Panc1 (cell line): ENCODE measurements around the gene GATA5. TPM values are rescaled to one million over a fixed set of nuclear protein-coding genes. Genes with fewer than 3 reads are reported as not detected.

Source experiments
- ATAC-seq: fragments of 200-7000 bp; cut with Tn5 transposase; 2 replicates; pipeline ENCODE4 v1.9.1; 2020; ENCODE audit warnings: mild to moderate bottlenecking, moderate library complexity
- BruUV-seq: library from RNA; stranded (reverse); fragments of 400-500 nt; replicated peaks from 2 replicates; lab custom pipeline; 2021; lab: Mats Ljungman, UMichigan
- CTCF ChIA-PET: fragments of 300-600 bp; sonication (Branson Sonifier 250); formaldehyde crosslinking; loops from one replicate; lab custom pipeline; 2022; ENCODE audit warnings: antibody characterized with exemption; lab: Charles Lee
- POLR2A ChIA-PET: fragments of 300-600 bp; sonication (Branson Sonifier 250); formaldehyde crosslinking; loops from one replicate; lab custom pipeline; 2022; ENCODE audit warnings: antibody characterized with exemption; lab: Charles Lee
- DNase-seq: peaks from one replicate; pipeline ENCODE4 v3.0.0-alpha.2; 2010; ENCODE audit warnings: low read depth, low spot score
- H3K27ac ChIP-seq: 2 replicates; pipeline ENCODE4 v1.5.1; 2011; ENCODE audit warnings: mild to moderate bottlenecking, low read length, inconsistent platforms
- H3K27me3 ChIP-seq: fragments of 200-500 bp; sonication (Bioruptor generic); 2 replicates; pipeline ENCODE4 v1.6.0; 2014; ENCODE audit warnings: low read length, inconsistent platforms; ENCODE audit not compliant: control insufficient read depth, insufficient read depth
- H3K36me3 ChIP-seq: fragments of 200-500 bp; sonication (Bioruptor generic); 2 replicates; pipeline ENCODE4 v1.5.1; 2014; ENCODE audit warnings: inconsistent platforms, mild to moderate bottlenecking, low read length, moderate library complexity; ENCODE audit not compliant: control insufficient read depth, insufficient read depth
- H3K4me1 ChIP-seq: 2 replicates; pipeline ENCODE4 v1.5.1; 2011; ENCODE audit warnings: inconsistent platforms, mild to moderate bottlenecking, low read length, moderate library complexity; ENCODE audit not compliant: control insufficient read depth, insufficient read depth
- H3K4me3 ChIP-seq, 2 experiments: 2 replicates each; pipeline ENCODE4 v1.5.1; 2011 to 2012; ENCODE audit warnings: low read depth in 2 of 2, low read length in 2 of 2, mild to moderate bottlenecking in 2 of 2, inconsistent platforms in 1 of 2, moderate library complexity in 1 of 2
- H3K9me3 ChIP-seq: fragments of 200-500 bp; sonication (Bioruptor generic); 2 replicates; pipeline ENCODE4 v1.5.1; 2014; ENCODE audit warnings: low read depth, mild to moderate bottlenecking, inconsistent platforms, low read length, moderate library complexity; ENCODE audit not compliant: control insufficient read depth, insufficient read depth
- CTCF ChIP-seq: fragments of 450-650 bp; IDR thresholded peaks from 2 replicates; pipeline ENCODE4 v1.5.1; 2017; ENCODE audit warnings: mild to moderate bottlenecking
- POLR2AphosphoS5 ChIP-seq: IDR thresholded peaks from 2 replicates; pipeline ENCODE4 v1.6.1; 2012; ENCODE audit warnings: mild to moderate bottlenecking, low read depth, low read length, moderate library complexity
- REST ChIP-seq, 2 experiments: IDR thresholded peaks; 2 replicates each; pipeline ENCODE4 v1.6.1; 2011 to 2012; ENCODE audit warnings: low read depth in 2 of 2, control low read depth in 1 of 2, low read length in 1 of 2, mild to moderate bottlenecking in 1 of 2, moderate library complexity in 1 of 2; ENCODE audit not compliant: insufficient read depth in 1 of 2
- SIN3A ChIP-seq: IDR thresholded peaks from 2 replicates; pipeline ENCODE4 v1.6.1; 2012; ENCODE audit warnings: low read depth, mild to moderate bottlenecking, low read length, moderate library complexity, borderline replicate concordance; ENCODE audit not compliant: insufficient read depth
- TCF7L2 ChIP-seq: IDR thresholded peaks from 2 replicates; pipeline ENCODE4 v1.6.1; 2011; ENCODE audit warnings: mild to moderate bottlenecking, low read depth, low read length, inconsistent platforms
- in situ Hi-C: cut with HindIII; loops from 2 replicates; pipeline ENCODE4 v1.10.0; 2016; ENCODE audit warnings: low sequenced_read_pairs, low pct_unique_long_range_greater_than_20kb
- intact Hi-C: fragments of 100-400 bp; cut with micrococcal nuclease; formaldehyde crosslinking; loops from one replicate; pipeline ENCODE4 v1.10.0; 2022; ENCODE audit not compliant: unreplicated experiment
- total RNA-seq: library from RNA; stranded (reverse); gene quantifications from one replicate; pipeline ENCODE4 v1.2.1, GENCODE V29; 2021; ENCODE audit not compliant: unreplicated experiment

The GATA5 gene
- total RNA-seq, 1 experiment from 2014 or later: 53.2 TPM

DNA sequence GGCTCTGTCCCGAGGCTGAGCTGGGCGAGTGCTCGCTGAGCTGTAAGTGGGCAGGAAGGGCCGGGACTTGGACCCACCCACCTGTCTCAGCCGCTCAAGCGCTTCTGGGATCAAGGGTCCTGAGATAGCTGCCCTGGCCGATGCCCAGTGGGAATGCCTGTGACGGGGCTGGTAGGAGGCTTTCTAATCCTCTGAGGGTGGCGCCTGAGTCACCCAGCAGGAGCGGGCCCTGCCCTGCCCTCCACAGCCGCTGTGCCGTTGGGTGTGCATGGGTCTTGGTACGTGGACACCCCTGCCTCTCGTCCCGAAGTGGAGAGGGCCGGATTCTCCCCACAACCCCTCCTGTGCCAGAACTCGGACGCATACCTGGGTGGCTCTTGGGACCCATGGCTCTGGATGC lies 43.1 kb upstream of the GATA5 start:
- DNase-seq (no peak), ATAC-seq (no peak)
- H3K27ac ChIP-seq: no peak overlapping the region
- H3K4me3 ChIP-seq: no peak overlapping the region
- no TSS peak for BruUV-seq
- intact Hi-C loops: no loop called here
- H3K4me1 ChIP-seq: peaks cover 9% of the 10 kb centered on the region
- CTCF ChIA-PET: no interaction called here
- TF ChIP-seq POLR2AphosphoS5: no peak
- TF ChIP-seq TCF7L2: no peak
- in situ Hi-C loops: no loop called here
- H3K36me3 ChIP-seq: no peaks in the 10 kb centered on the region
- H3K9me3 ChIP-seq: no peaks in the 10 kb centered on the region
- POLR2A ChIA-PET: no interaction called here
- no peaks in the 10 kb centered on the region for H3K27me3 ChIP-seq

DNA sequence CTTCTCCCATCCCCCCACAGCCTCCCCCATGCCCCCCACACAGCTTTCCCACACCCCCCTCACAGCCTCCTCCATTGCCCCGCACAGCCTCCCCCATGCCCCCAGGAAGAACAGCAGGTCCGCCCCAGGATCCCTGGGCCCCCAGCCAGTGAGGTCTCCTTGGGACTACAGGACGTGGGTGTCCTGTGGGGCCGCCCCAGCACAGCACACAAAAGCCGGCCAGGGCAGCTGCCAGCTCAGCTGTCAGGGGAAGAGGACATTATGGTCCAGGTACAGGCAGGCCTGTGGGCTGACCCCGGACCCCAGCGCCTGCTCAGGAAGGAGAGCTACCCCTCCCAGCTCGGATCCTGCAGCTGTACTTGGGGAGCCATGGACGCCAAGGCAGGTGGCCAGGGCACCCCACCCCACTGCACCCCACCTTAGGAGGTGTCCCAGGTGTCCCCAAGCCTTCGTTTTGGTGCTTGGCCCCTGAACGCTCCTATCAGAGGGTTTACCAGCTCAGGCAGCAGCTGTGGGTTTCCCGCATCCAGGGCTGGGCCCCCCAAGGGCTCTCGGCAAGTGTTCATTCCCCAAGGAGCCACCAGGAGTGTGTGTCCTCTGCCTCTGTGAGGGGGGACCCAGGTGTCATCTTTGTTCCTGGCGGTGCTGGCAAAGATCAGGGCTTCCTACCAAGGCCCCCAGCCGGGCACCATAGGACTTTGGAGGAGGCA lies 42.3 kb upstream of the GATA5 start:
- Histone ChIP-seq H3K27ac (no peak overlapping the region), H3K9me3 (no peaks in the 10 kb centered on the region), H3K4me3 (no peak overlapping the region), H3K36me3 (no peaks in the 10 kb centered on the region), H3K4me1 (peaks cover 8% of the 10 kb centered on the region; the same call in 1 of the 2 replicates), H3K27me3 (no peaks in the 10 kb centered on the region)
- ATAC-seq: no peak
- ChIA-PET POLR2A (no interaction called here), CTCF (interaction anchor here (0.7 to 1.4 kb wide), 2 partner anchors 16 to 291 kb away, joined by 4 to 11 read pairs; no protein-coding TSS in a partner anchor)
- no peak for DNase-seq
- TF ChIP-seq TCF7L2 (no peak), SIN3A (no peak), REST (IDR thresholded peaks at IDR 0.05; ENCODE audit: insufficient read depth in 1 of 2, low read depth in 2 of 2, low read length in 1 of 2) (no peak), POLR2AphosphoS5 (no peak), CTCF (no peak)
- intact Hi-C loops: no loop called here
- BruUV-seq: no TSS peak
- in situ Hi-C loops: no loop called here

DNA sequence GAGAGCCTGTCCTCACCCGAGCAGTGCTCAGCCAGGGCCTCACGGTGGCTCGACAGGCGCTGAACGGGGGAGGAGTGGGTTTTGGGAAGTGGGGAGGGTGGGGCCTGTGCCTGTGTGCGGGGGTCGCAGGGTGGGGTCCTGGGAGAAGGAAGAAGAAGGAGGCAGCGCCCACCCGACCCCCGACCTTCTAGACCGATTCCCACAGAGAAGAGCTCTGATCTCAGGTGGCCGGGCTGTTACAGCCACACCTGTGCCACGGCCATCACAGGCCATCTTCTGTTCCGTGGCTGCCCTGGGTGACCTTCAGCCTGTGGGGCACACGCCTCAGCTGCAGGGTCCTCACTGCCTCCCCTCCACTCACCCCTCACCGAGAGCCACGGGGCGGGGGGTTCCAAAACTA lies 41.4 kb upstream of the GATA5 start:
- intact Hi-C loops: no loop called here
- no peak for DNase-seq
- H3K4me3 ChIP-seq: no peak overlapping the region
- TF ChIP-seq POLR2AphosphoS5: no peak
- no peak for TF ChIP-seq CTCF
- TF ChIP-seq REST (IDR thresholded peaks at IDR 0.05; ENCODE audit: insufficient read depth in 1 of 2, low read depth in 2 of 2, low read length in 1 of 2): no peak
- no peak for TF ChIP-seq SIN3A
- no peak for TF ChIP-seq TCF7L2
- BruUV-seq: no TSS peak
- in situ Hi-C loops: no loop called here
- H3K27me3 ChIP-seq: no peaks in the 10 kb centered on the region
- ChIA-PET CTCF (interaction anchor here (1.0 to 1.4 kb wide), 2 partner anchors 15 to 100 kb away, joined by 4 to 6 read pairs; no protein-coding TSS in a partner anchor), POLR2A (no interaction called here)
- no peak overlapping the region; the same call in 1 of the 2 replicates for H3K27ac ChIP-seq
- H3K9me3 ChIP-seq: no peaks in the 10 kb centered on the region
- no peaks in the 10 kb centered on the region for H3K36me3 ChIP-seq
- no peak for ATAC-seq
- H3K4me1 ChIP-seq: peaks cover 8% of the 10 kb centered on the region; the same call in 1 of the 2 replicates
